IMR-90 (cell line): ENCODE results near the gene ABCA2.

ENCODE experiments used
- BHLHE40 ChIP-seq: fragments of 150-350 bp; IDR thresholded peaks from 2 replicates; pipeline ENCODE4 v1.6.1; 2016; ENCODE audit warnings: mild to moderate bottlenecking, low read depth, low read length
- CHD1 ChIP-seq: IDR thresholded peaks from 2 replicates; pipeline ENCODE4 v1.6.1; 2012; ENCODE audit warnings: low read depth, low read length, improper control_type of control experiment
- CTCF ChIP-seq: conservative IDR thresholded peaks from 2 replicates; pipeline ENCODE4 v1.5.1; 2012; ENCODE audit warnings: mild to moderate bottlenecking, low read depth, low read length, improper control_type of control experiment
- FOS ChIP-seq: fragments of 150-350 bp; IDR thresholded peaks from 2 replicates; pipeline ENCODE4 v1.6.1; 2016; ENCODE audit warnings: low read depth, low read length
- MAFK ChIP-seq: IDR thresholded peaks from 2 replicates; pipeline ENCODE4 v1.6.1; 2012; ENCODE audit warnings: low read depth, low read length, improper control_type of control experiment
- POLR2A ChIP-seq: IDR thresholded peaks from 2 replicates; pipeline ENCODE4 v1.6.1; 2012; ENCODE audit warnings: mild to moderate bottlenecking, low read depth, low read length
- RCOR1 ChIP-seq: IDR thresholded peaks from 2 replicates; pipeline ENCODE4 v1.6.1; 2012; ENCODE audit warnings: mild to moderate bottlenecking, low read length, improper control_type of control experiment; ENCODE audit not compliant: insufficient replicate concordance
- RFX5 ChIP-seq: IDR thresholded peaks from 2 replicates; pipeline ENCODE4 v1.8.0; 2012; ENCODE audit warnings: low read depth, mild to moderate bottlenecking, low read length, moderate library complexity
- USF2 ChIP-seq: fragments of 150-350 bp; IDR thresholded peaks from 2 replicates; pipeline ENCODE4 v1.6.1; 2017; ENCODE audit warnings: mild to moderate bottlenecking, antibody characterized with exemption, low read length, low read depth

GRCh38 chr9:136992819-136993369 lies 35.1 kb downstream of the ABCA2 start:
- no peak for TF ChIP-seq CTCF
- TF ChIP-seq USF2: no peak
- no peak for TF ChIP-seq RCOR1
- TF ChIP-seq BHLHE40: no peak
- TF ChIP-seq POLR2A: no peak
- TF ChIP-seq FOS: no peak
- no peak for TF ChIP-seq RFX5
- no peak for TF ChIP-seq CHD1
- no peak for TF ChIP-seq MAFK
